Measurements from ENCODE around the gene TCF12. TPM values are rescaled to one million over a fixed set of nuclear protein-coding genes. Genes with fewer than 3 reads are reported as not detected.

TCF12 gene
- total RNA-seq, 4 donors from 2014 or later = 50.5 to 117 (median 89.8) TPM

DNA sequence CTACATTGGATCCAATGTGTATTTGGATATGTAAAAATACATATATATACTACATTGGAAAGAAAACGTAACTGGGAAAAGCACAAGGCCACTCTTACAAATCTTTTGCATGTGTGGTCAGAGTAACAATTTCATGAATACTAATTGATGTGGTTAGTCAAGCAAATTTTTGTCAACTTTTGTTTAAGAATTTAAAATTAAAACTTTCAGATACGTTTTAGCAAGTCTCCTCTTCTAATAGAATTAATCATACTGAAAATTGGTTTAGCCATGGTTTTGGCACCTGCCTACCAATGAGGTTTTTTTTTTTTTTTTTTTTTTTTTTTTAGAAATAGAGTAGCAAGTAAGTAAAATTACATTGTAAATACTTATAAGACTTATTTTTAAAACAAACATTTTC is 304.9 kb downstream of the TCF12 start:
- H3K4me3 ChIP-seq (ENCODE audit: low read depth, poor library complexity, severe bottlenecking) = no peak overlapping the region
- 61 to 64% methylated on average over 2 of the region's 2 CpGs for WGBS, 2 donors
- intact Hi-C loops (cut with DNase I; ENCODE audit: low total_unique reads) = no loop called here
- DNase-seq (ENCODE audit: low spot score in 2 of 2) = no peak
- TF ChIP-seq, protein P1, sequence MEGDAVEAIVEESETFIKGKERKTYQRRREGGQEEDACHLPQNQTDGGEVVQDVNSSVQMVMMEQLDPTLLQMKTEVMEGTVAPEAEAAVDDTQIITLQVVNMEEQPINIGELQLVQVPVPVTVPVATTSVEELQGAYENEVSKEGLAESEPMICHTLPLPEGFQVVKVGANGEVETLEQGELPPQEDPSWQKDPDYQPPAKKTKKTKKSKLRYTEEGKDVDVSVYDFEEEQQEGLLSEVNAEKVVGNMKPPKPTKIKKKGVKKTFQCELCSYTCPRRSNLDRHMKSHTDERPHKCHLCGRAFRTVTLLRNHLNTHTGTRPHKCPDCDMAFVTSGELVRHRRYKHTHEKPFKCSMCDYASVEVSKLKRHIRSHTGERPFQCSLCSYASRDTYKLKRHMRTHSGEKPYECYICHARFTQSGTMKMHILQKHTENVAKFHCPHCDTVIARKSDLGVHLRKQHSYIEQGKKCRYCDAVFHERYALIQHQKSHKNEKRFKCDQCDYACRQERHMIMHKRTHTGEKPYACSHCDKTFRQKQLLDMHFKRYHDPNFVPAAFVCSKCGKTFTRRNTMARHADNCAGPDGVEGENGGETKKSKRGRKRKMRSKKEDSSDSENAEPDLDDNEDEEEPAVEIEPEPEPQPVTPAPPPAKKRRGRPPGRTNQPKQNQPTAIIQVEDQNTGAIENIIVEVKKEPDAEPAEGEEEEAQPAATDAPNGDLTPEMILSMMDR (IDR thresholded peaks at IDR 0.05) = no peak
- TF ChIP-seq POLR2A (IDR thresholded peaks at IDR 0.05) = no peak

DNA sequence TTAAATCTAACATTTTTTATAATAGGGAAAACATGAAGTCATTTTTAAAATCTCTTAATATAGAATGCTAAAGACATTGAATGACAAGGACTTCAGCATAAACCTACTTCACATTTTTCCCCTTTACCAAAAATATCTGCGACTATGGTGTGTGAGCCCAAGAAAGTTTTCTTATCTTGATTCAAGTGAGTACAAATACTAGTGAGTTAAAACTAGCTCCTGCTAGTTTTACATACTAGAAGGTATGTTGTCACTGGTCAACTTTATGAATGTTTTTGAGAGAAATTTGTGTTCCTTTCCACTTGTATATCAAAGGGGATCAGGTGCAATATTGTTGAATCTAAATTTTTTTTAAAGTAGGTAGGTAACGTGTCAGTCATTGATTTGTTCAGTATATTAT is 305.4 kb downstream of the TCF12 start:
- H3K4me3 ChIP-seq (ENCODE audit: low read depth, poor library complexity, severe bottlenecking) = no peak overlapping the region
- no peak for DNase-seq (ENCODE audit: low spot score in 2 of 2)
- 79 to 81% methylated on average over 2 of the region's 2 CpGs for WGBS, 2 donors
- intact Hi-C loops (cut with DNase I; ENCODE audit: low total_unique reads) = no loop called here
- TF ChIP-seq, protein P1 (IDR thresholded peaks at IDR 0.05) = no peak
- no peak for TF ChIP-seq POLR2A (IDR thresholded peaks at IDR 0.05)

DNA sequence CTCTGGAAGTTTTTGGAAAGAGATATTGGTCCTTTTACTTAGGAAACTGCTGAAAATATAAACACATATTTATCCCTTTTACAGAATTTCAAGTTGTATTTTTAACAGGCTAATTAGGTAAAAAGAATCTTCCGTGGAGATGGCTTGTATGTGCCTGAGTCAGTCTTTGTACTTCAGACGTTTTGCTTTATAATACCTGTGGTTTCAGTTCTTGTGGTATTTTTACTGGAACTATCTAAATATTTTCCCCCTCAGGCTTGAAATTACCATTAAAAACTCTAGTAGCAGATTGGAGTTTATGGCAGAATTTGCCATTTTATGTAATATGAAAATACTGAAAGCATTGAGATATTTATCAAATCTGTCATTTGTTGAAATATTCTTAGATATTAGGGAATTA is 306.2 kb downstream of the TCF12 start:
- intact Hi-C loops (cut with DNase I; ENCODE audit: low total_unique reads) = no loop called here
- no peak for DNase-seq (ENCODE audit: low spot score in 2 of 2)
- 31 to 34% methylated on average over 2 of the region's 2 CpGs for WGBS, 2 donors

DNA sequence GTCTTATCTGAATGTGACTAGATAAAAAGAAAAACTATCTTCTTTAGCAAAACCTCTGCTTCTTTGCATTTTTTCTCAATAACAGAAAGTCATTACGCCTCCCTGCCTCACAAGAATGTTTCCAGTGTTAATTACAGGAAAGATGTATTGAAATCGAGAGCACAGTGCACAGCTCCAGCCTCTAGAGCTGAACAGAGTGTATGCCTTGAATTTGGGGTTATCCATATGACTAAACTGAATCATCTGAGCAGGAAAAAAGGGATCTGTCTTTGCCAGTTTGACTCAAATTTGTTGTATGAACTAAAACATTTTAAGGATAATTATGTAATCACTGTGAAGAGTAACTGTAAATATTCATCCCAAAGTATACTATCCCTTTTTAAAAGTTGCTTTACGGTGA is 308.7 kb downstream of the TCF12 start:
- no peak overlapping the region for H3K4me3 ChIP-seq (ENCODE audit: low read depth, poor library complexity, severe bottlenecking)
- TF ChIP-seq POLR2A (IDR thresholded peaks at IDR 0.05) = no peak
- TF ChIP-seq, protein P1 (IDR thresholded peaks at IDR 0.05) = no peak
- DNase-seq (ENCODE audit: low spot score in 2 of 2) = no peak
- intact Hi-C loops (cut with DNase I; ENCODE audit: low total_unique reads) = no loop called here
- 84% methylated on average over 3 of the region's 3 CpGs for whole genome bisulfite sequencing, 2 donors

More for the DNA sequence above, 306.2 kb downstream of the TCF12 start:
- no peak overlapping the region for H3K4me3 ChIP-seq (ENCODE audit: low read depth, poor library complexity, severe bottlenecking)
- TF ChIP-seq POLR2A (IDR thresholded peaks at IDR 0.05) = no peak
- TF ChIP-seq, protein P1 (IDR thresholded peaks at IDR 0.05) = no peak

DNA sequence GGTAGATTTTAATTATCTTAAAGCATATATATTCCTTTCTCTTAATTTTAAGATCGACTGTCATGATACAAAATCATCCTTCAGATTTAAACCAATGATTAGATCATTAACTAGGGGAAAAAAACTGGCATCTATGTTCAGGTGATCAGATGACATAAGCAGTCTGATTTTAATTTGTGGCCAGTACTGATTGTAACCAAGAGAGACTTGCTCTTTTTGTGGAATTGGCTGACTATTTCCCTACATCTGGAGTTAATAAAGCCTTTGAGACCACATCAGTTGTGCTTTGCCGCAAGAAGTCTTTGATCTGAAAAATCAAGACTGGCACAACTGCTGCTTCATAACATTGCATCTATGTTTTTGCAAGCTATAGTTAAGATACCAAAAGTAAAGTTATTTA is 309.5 kb downstream of the TCF12 start:
- intact Hi-C loops (cut with DNase I; ENCODE audit: low total_unique reads) = no loop called here
- DNase-seq (ENCODE audit: low spot score in 2 of 2) = no peak
- TF ChIP-seq, protein P1 (IDR thresholded peaks at IDR 0.05) = no peak
- TF ChIP-seq POLR2A (IDR thresholded peaks at IDR 0.05) = no peak
- H3K4me3 ChIP-seq (ENCODE audit: low read depth, poor library complexity, severe bottlenecking) = no peak overlapping the region
- 57 to 68% methylated on average over 2 of the region's 2 CpGs for WGBS, 2 donors

DNA sequence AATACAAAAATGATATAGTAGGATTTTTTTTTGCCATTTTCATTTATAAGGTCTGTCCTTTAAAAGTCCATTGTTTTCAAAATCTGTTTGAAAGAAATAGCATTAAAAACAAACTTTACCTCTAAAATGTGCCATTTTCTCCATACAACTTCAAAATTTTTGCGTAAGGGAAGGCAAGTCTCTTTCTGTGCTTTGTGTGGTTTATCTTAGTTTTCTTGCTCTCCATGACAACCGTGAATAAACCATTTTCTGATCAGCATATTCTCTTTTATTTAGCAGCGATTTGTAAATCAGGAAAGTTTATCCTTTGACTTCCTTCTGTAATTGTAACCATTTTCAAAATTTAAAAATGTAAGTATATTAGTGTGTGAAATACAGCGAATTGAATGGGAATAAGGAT is 310.0 kb downstream of the TCF12 start:
- no peak overlapping the region for H3K4me3 ChIP-seq (ENCODE audit: low read depth, poor library complexity, severe bottlenecking)
- WGBS, 2 donors = 67 to 80% methylated on average over 4 of the region's 4 CpGs
- no peak for DNase-seq (ENCODE audit: low spot score in 2 of 2)
- intact Hi-C loops (cut with DNase I; ENCODE audit: low total_unique reads) = no loop called here
- no peak for TF ChIP-seq POLR2A (IDR thresholded peaks at IDR 0.05)
- TF ChIP-seq, protein P1 (IDR thresholded peaks at IDR 0.05) = no peak
